IPS-18c (cell line): ENCODE data around the gene GRIN2A.

Experiments
- H3K4me3 ChIP-seq: 2 replicates; pipeline ENCODE4 v1.7.0; 2013; ENCODE audit warnings: low read depth, mild to moderate bottlenecking, low read length, moderate library complexity; ENCODE audit not compliant: insufficient read depth
- H3K9me3 ChIP-seq: one replicate; pipeline ENCODE4 v1.6.1; 2013; ENCODE audit warnings: mild to moderate bottlenecking, low read length, moderate library complexity; ENCODE audit not compliant: control insufficient read depth, insufficient read depth

The GRIN2A gene

GRCh38 chr16:10078541-10078949, 103.7 kb downstream of the GRIN2A start:
- Histone ChIP-seq H3K4me3 (no peak overlapping the region), H3K9me3 (no peaks in the 10 kb centered on the region)

GRCh38 chr16:10077861-10078260, 104.4 kb downstream of the GRIN2A start:
- Histone ChIP-seq H3K9me3 (no peaks in the 10 kb centered on the region), H3K4me3 (no peak overlapping the region)

GRCh38 chr16:10076037-10076436, 106.2 kb downstream of the GRIN2A start:
- Histone ChIP-seq H3K4me3 (no peak overlapping the region), H3K9me3 (no peaks in the 10 kb centered on the region)

GRCh38 chr16:10070591-10070990, 111.6 kb downstream of the GRIN2A start:
- Histone ChIP-seq H3K4me3 (no peak overlapping the region), H3K9me3 (no peaks in the 10 kb centered on the region)

- Histone ChIP-seq H3K9me3 (no peaks in the 10 kb centered on the region), H3K4me3 (no peak overlapping the region)
Measured at GRCh38 chr16:10069374-10069773, 112.9 kb downstream of the GRIN2A start.

- Histone ChIP-seq H3K9me3 (no peaks in the 10 kb centered on the region), H3K4me3 (no peak overlapping the region)
Measured at GRCh38 chr16:10067835-10068234, 114.4 kb downstream of the GRIN2A start.

GRCh38 chr16:10067406-10067805, 114.8 kb downstream of the GRIN2A start:
- Histone ChIP-seq H3K4me3 (no peak overlapping the region), H3K9me3 (no peaks in the 10 kb centered on the region)

GRCh38 chr16:10065019-10065418, 117.2 kb downstream of the GRIN2A start:
- no peak overlapping the region for H3K4me3 ChIP-seq
- no peaks in the 10 kb centered on the region for H3K9me3 ChIP-seq

GRCh38 chr16:10048850-10049249, 133.4 kb downstream of the GRIN2A start:
- Histone ChIP-seq H3K4me3 (no peak overlapping the region), H3K9me3 (no peaks in the 10 kb centered on the region)

- Histone ChIP-seq H3K4me3 (no peak overlapping the region), H3K9me3 (no peaks in the 10 kb centered on the region)
Measured at GRCh38 chr16:10045947-10046346, 136.3 kb downstream of the GRIN2A start.

GRCh38 chr16:10045291-10045775, 136.9 kb downstream of the GRIN2A start:
- no peaks in the 10 kb centered on the region for H3K9me3 ChIP-seq
- no peak overlapping the region for H3K4me3 ChIP-seq

- no peak overlapping the region for H3K4me3 ChIP-seq
- no peaks in the 10 kb centered on the region for H3K9me3 ChIP-seq
Measured at GRCh38 chr16:10040136-10041080, 141.8 kb downstream of the GRIN2A start.

GRCh38 chr16:10039220-10040096, 142.8 kb downstream of the GRIN2A start:
- Histone ChIP-seq H3K9me3 (no peaks in the 10 kb centered on the region), H3K4me3 (peak overlapping the region; percentile 42)

- H3K9me3 ChIP-seq, result no peaks in the 10 kb centered on the region
Measured at GRCh38 chr16:10037751-10038150, 144.5 kb downstream of the GRIN2A start.

GRCh38 chr16:10036956-10037355, 145.3 kb downstream of the GRIN2A start:
- H3K4me3 ChIP-seq, result no peak overlapping the region
- H3K9me3 ChIP-seq, result no peaks in the 10 kb centered on the region

More at GRCh38 chr16:10037751-10038150, 144.5 kb downstream of the GRIN2A start:
- H3K4me3 ChIP-seq, result no peak overlapping the region

- Histone ChIP-seq H3K9me3 (no peaks in the 10 kb centered on the region), H3K4me3 (no peak overlapping the region)
Measured at GRCh38 chr16:10033556-10033955, 148.7 kb downstream of the GRIN2A start.

GRCh38 chr16:10031955-10032354, 150.3 kb downstream of the GRIN2A start:
- no peaks in the 10 kb centered on the region for H3K9me3 ChIP-seq
- H3K4me3 ChIP-seq, result no peak overlapping the region

- H3K9me3 ChIP-seq, result no peaks in the 10 kb centered on the region
Measured at GRCh38 chr16:10031473-10031872, 150.8 kb downstream of the GRIN2A start.

More at GRCh38 chr16:10031473-10031872, 150.8 kb downstream of the GRIN2A start:
- H3K4me3 ChIP-seq, result no peak overlapping the region
